Keratinocyte (primary cell): Measurements from ENCODE around the gene STK4. TPM values are rescaled to one million over a fixed set of nuclear protein-coding genes. Genes with fewer than 3 reads are reported as not detected.

Experiments
- DNase-seq: peaks from one replicate; pipeline ENCODE4 v3.0.0-alpha.2; 2011; ENCODE audit warnings: low read depth, missing footprints, low spot score
- FAIRE-seq: peaks from 2 replicates; lab custom pipeline; 2011; peaks lifted over from hg19 to GRCh38; lab: Jason Lieb, UNC
- H2AFZ ChIP-seq: 2 replicates; pipeline ENCODE4 v1.6.0; 2012; ENCODE audit warnings: low read length, control low read depth, inconsistent platforms; ENCODE audit not compliant: control insufficient read depth
- H3K27ac ChIP-seq: 2 replicates; pipeline ENCODE4 v1.5.1; 2011; ENCODE audit warnings: low read length; ENCODE audit not compliant: control insufficient read depth, insufficient read depth
- H3K27me3 ChIP-seq: 3 replicates; pipeline ENCODE4 v1.6.0; 2011; ENCODE audit warnings: low read length; ENCODE audit not compliant: control insufficient read depth, insufficient read depth; ENCODE audit errors: extremely low read depth
- H3K36me3 ChIP-seq, 2 experiments: 2 replicates in 1 of 2; 3 replicates in 1 of 2; pipeline ENCODE4 v1.5.1; 2011; ENCODE audit warnings: low read length in 2 of 2, mild to moderate bottlenecking in 1 of 2; ENCODE audit not compliant: control insufficient read depth in 2 of 2, insufficient read depth in 2 of 2; ENCODE audit errors: extremely low read depth in 1 of 2
- H3K4me1 ChIP-seq: 3 replicates; pipeline ENCODE4 v1.5.1; 2011; ENCODE audit warnings: low read length; ENCODE audit not compliant: control insufficient read depth, insufficient read depth; ENCODE audit errors: extremely low read depth
- H3K4me2 ChIP-seq: 3 replicates; pipeline ENCODE4 v1.6.0; 2011; ENCODE audit warnings: low read depth, low read length; ENCODE audit not compliant: control insufficient read depth, insufficient read depth; ENCODE audit errors: extremely low read depth
- H3K4me3 ChIP-seq, 3 experiments: fragments of 200-600 bp in 1 of 3; sonication (generic) in 1 of 3; 2 replicates in 2 of 3; 3 replicates in 1 of 3; pipeline ENCODE4 v1.5.1; 2011 to 2016; ENCODE audit warnings: low read length in 3 of 3, mild to moderate bottlenecking in 3 of 3, control low read depth in 2 of 3, inconsistent platforms in 1 of 3, low read depth in 1 of 3, mixed read lengths in 1 of 3, mixed run types in 1 of 3, moderate library complexity in 1 of 3; ENCODE audit not compliant: control insufficient read depth in 2 of 3, insufficient read depth in 2 of 3; ENCODE audit errors: extremely low read depth in 1 of 3
- H3K79me2 ChIP-seq: 2 replicates; pipeline ENCODE4 v1.6.0; 2012; ENCODE audit warnings: low read length; ENCODE audit not compliant: control insufficient read depth, insufficient read depth
- H3K9ac ChIP-seq: 3 replicates; pipeline ENCODE4 v1.6.0; 2011; ENCODE audit warnings: low read length; ENCODE audit not compliant: control insufficient read depth, insufficient read depth; ENCODE audit errors: extremely low read depth
- H3K9me1 ChIP-seq: 3 replicates; pipeline ENCODE4 v1.6.0; 2011; ENCODE audit warnings: low read length; ENCODE audit not compliant: control insufficient read depth, insufficient read depth; ENCODE audit errors: extremely low read depth
- H3K9me3 ChIP-seq: 2 replicates; pipeline ENCODE4 v1.5.1; 2012; ENCODE audit warnings: low read depth, low read length; ENCODE audit not compliant: control insufficient read depth
- H4K20me1 ChIP-seq: 3 replicates; pipeline ENCODE4 v1.6.0; 2011; ENCODE audit warnings: low read length; ENCODE audit not compliant: control insufficient read depth, insufficient read depth; ENCODE audit errors: extremely low read depth
- EZH2 ChIP-seq: IDR thresholded peaks from one replicate; pipeline ENCODE4 v1.6.1; 2012; ENCODE audit warnings: inconsistent platforms, mild to moderate bottlenecking, low read length, moderate library complexity
- dilution Hi-C: fragments of 300-500 bp; cut with MboI; formaldehyde crosslinking; loops from one replicate; pipeline ENCODE4 v1.7.0; 2020; ENCODE audit warnings: low sequenced_read_pairs; ENCODE audit not compliant: extremely low pct_ligation_motif_present
- polyA plus RNA-seq, 5 experiments: library from polyadenylated mRNA; depleted of rRNA in 3 of 5; stranded (reverse) in 3 of 5; stranded (forward) in 1 of 5; unstranded in 1 of 5; fragments of >200 nt; gene quantifications; 1 replicate in 1 of 5; 2 replicates in 3 of 5; 3 replicates in 1 of 5; pipeline versions ENCODE4 v1.2.1 to v1.2.3, GENCODE V29; 2011 to 2012; ENCODE audit warnings: missing spikeins in 2 of 5, low read depth in 1 of 5, low replicate concordance in 1 of 5
- TF ChIP-seq, protein P1 (sequence below), 3 experiments: IDR thresholded peaks in 1 of 3; conservative IDR thresholded peaks in 1 of 3; optimal IDR thresholded peaks in 1 of 3; 2 replicates in 2 of 3; 3 replicates in 1 of 3; pipeline versions ENCODE3 to v1.5.1; 2011; ENCODE audit warnings: low read length in 3 of 3, mild to moderate bottlenecking in 3 of 3, moderate library complexity in 2 of 3, control low read depth in 1 of 3, inconsistent platforms in 1 of 3; ENCODE audit not compliant: insufficient read depth in 2 of 3; ENCODE audit errors: extremely low read depth in 1 of 3

STK4 gene
- polyA plus RNA-seq, 1 donor (not counting 4 experiments of a cell fraction or from before 2014, with no cell fraction given), result 30.5 TPM

DNA sequence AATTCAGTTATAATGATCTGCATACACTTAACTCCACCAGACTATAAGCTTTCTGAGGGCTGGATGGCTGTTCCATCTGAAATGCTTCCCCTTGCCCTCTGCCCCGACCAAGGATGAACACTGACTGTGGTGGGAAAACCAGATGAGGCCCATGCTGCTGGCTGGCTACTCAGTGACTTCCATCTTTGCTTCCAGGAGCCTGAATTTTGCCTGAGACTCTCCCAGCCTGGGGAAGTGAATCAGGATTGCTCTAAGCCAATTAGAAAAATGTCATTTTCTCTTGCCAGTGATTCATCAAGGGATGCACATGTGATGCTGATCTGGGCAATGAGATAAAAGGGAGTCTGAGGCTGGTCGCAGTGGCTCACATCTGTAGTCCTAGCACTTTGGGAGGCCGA lies 4.4 kb upstream of the STK4 start:
- Histone ChIP-seq H3K4me3 (no peak overlapping the region), H3K27ac (peak overlapping the region; percentile 24), H3K9ac (no peak overlapping the region), H3K36me3 (peaks cover 1 to 7% of the 10 kb centered on the region in 2 experiments), H3K4me2 (no peak overlapping the region), H3K9me3 (no peaks in the 10 kb centered on the region), H4K20me1 (peaks cover 4% of the 10 kb centered on the region), H3K27me3 (no peaks in the 10 kb centered on the region), H3K79me2 (peaks cover 39% of the 10 kb centered on the region), H3K9me1 (peaks cover 5% of the 10 kb centered on the region), H2AFZ (peak overlapping the region; percentile 71), H3K4me1 (peaks cover 30% of the 10 kb centered on the region)
- FAIRE-seq, result no peak
- dilution Hi-C loops, result no loop called here
- DNase-seq, result no peak
- TF ChIP-seq, protein P1, sequence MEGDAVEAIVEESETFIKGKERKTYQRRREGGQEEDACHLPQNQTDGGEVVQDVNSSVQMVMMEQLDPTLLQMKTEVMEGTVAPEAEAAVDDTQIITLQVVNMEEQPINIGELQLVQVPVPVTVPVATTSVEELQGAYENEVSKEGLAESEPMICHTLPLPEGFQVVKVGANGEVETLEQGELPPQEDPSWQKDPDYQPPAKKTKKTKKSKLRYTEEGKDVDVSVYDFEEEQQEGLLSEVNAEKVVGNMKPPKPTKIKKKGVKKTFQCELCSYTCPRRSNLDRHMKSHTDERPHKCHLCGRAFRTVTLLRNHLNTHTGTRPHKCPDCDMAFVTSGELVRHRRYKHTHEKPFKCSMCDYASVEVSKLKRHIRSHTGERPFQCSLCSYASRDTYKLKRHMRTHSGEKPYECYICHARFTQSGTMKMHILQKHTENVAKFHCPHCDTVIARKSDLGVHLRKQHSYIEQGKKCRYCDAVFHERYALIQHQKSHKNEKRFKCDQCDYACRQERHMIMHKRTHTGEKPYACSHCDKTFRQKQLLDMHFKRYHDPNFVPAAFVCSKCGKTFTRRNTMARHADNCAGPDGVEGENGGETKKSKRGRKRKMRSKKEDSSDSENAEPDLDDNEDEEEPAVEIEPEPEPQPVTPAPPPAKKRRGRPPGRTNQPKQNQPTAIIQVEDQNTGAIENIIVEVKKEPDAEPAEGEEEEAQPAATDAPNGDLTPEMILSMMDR (optimal IDR thresholded peaks at IDR 0.05 in 1 of 3, IDR thresholded peaks at IDR 0.05 in 1 of 3, conservative IDR thresholded peaks at IDR 0.05 in 1 of 3; ENCODE audit: extremely low read depth in 1 of 3, insufficient read depth in 2 of 3, low read length in 3 of 3), result no peak
- TF ChIP-seq EZH2, result no peak

DNA sequence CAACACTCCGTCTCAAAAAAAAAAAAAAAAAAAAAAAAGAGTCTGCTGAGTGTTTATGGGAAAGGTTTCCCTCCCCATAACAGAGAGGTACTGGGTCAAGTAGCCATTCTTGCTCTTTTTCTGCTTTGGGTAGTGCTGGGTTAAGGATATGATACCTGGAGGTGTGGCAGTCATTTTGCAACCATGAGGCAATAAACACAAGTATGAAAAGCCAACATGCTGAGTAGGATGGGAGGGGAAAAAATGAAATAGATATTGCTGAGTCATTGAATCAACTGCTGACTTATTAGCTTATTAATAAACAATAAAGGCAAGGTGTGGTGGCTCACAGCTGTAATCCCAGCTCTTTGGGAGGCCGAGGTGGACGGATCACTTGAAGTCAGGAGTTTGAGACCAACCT lies 3.8 kb upstream of the STK4 start:
- Histone ChIP-seq H2AFZ (no peak overlapping the region), H3K9me1 (peaks cover 5% of the 10 kb centered on the region), H4K20me1 (peaks cover 4% of the 10 kb centered on the region), H3K79me2 (peaks cover 39% of the 10 kb centered on the region), H3K4me2 (no peak overlapping the region), H3K9ac (no peak overlapping the region), H3K36me3 (peaks cover 1 to 6% of the 10 kb centered on the region in 2 experiments), H3K27me3 (no peaks in the 10 kb centered on the region), H3K9me3 (no peaks in the 10 kb centered on the region), H3K27ac (no peak overlapping the region), H3K4me3 (no peak overlapping the region), H3K4me1 (peaks cover 34% of the 10 kb centered on the region)
- TF ChIP-seq EZH2, result no peak
- TF ChIP-seq, protein P1 (optimal IDR thresholded peaks at IDR 0.05 in 1 of 3, IDR thresholded peaks at IDR 0.05 in 1 of 3, conservative IDR thresholded peaks at IDR 0.05 in 1 of 3; ENCODE audit: extremely low read depth in 1 of 3, insufficient read depth in 2 of 3, low read length in 3 of 3), result no peak
- FAIRE-seq (no peak), DNase-seq (no peak)
- dilution Hi-C loops, result no loop called here
